HepG2 (cell line): Measurements from ENCODE around the gene NLRC5. TPM values are rescaled to one million over a fixed set of nuclear protein-coding genes. Genes with fewer than 3 reads are reported as not detected.

Experiments used
- AGO1 ChIP-seq: fragments of 200-400 bp; formaldehyde crosslinking; IDR thresholded peaks from 2 replicates; pipeline ENCODE4 v1.6.1; 2017; ENCODE audit warnings: mild to moderate bottlenecking, low read depth, low read length, moderate library complexity; ENCODE audit not compliant: poor library complexity, severe bottlenecking
- ARID3A ChIP-seq: IDR thresholded peaks from 2 replicates; pipeline ENCODE4 v1.6.1; 2012; ENCODE audit warnings: low read depth, low read length, improper control_type of control experiment
- FOSL2 ChIP-seq: sonication (generic); formaldehyde crosslinking; IDR thresholded peaks from 2 replicates; pipeline ENCODE4 v1.4.0; 2020; ENCODE audit warnings: missing genetic modification reagents
- GPBP1L1 ChIP-seq: sonication (generic); formaldehyde crosslinking; IDR thresholded peaks from 2 replicates; pipeline ENCODE4 v1.5.0; 2020; ENCODE audit warnings: mild to moderate bottlenecking, missing genetic modification reagents
- HNF4G ChIP-seq, 2 experiments: sonication (generic) in 1 of 2; formaldehyde crosslinking in 1 of 2; IDR thresholded peaks; 2 replicates each; pipeline versions ENCODE4 v1.4.0 to v1.6.1; 2011 to 2020; ENCODE audit warnings: borderline replicate concordance in 2 of 2, low read depth in 2 of 2, mild to moderate bottlenecking in 2 of 2, low read length in 1 of 2, missing genetic modification reagents in 1 of 2, moderate library complexity in 1 of 2
- PAXIP1 ChIP-seq: sonication (generic); formaldehyde crosslinking; conservative IDR thresholded peaks from 2 replicates; pipeline ENCODE4 v1.4.0; 2020; ENCODE audit warnings: mild to moderate bottlenecking, missing genetic modification reagents, moderate library complexity
- POLR2G ChIP-seq: fragments of 200-400 bp; formaldehyde crosslinking; IDR thresholded peaks from 2 replicates; pipeline ENCODE4 v1.6.1; 2018; ENCODE audit warnings: mild to moderate bottlenecking, low read depth, low read length, moderate library complexity
- PRDM15 ChIP-seq: sonication (generic); formaldehyde crosslinking; IDR thresholded peaks from 2 replicates; pipeline ENCODE4 v1.4.0; 2020; ENCODE audit warnings: missing genetic modification reagents
- RFXAP ChIP-seq: sonication (generic); formaldehyde crosslinking; IDR thresholded peaks from 2 replicates; pipeline ENCODE4 v1.4.0; 2020; ENCODE audit warnings: missing genetic modification reagents, borderline replicate concordance
- SSRP1 ChIP-seq: IDR thresholded peaks from 2 replicates; pipeline ENCODE4 v1.6.1; 2016; ENCODE audit warnings: control low read depth
- TP53 ChIP-seq: sonication (generic); formaldehyde crosslinking; conservative IDR thresholded peaks from 2 replicates; pipeline ENCODE4 v1.4.0; 2020; ENCODE audit warnings: missing genetic modification reagents
- ZFP36L2 ChIP-seq: sonication (generic); formaldehyde crosslinking; IDR thresholded peaks from 2 replicates; pipeline ENCODE4 v1.4.0; 2020; ENCODE audit warnings: missing genetic modification reagents
- ZGPAT ChIP-seq: IDR thresholded peaks from 2 replicates; pipeline ENCODE4 v1.6.1; 2016; ENCODE audit warnings: mild to moderate bottlenecking
- ZKSCAN1 ChIP-seq: fragments of 150-350 bp; IDR thresholded peaks from 2 replicates; pipeline ENCODE4 v1.6.1; 2014; ENCODE audit warnings: low read length
- ZNF597 ChIP-seq: sonication (generic); formaldehyde crosslinking; IDR thresholded peaks from 2 replicates; pipeline ENCODE4 v1.5.0; 2020; ENCODE audit warnings: missing genetic modification reagents
- polyA plus RNA-seq, 8 experiments: library from polyadenylated mRNA; depleted of rRNA in 3 of 8; stranded (reverse) in 7 of 8; unstranded in 1 of 8; fragments of >200 nt; fragmentation: Illumina TruSeq in 4 of 8; extraction: Trizol in 4 of 8; gene quantifications; 2 replicates each; pipeline versions ENCODE4 v1.2.1 to v1.2.3, GENCODE V29; 2011 to 2016; ENCODE audit warnings: low read depth in 4 of 8, missing spikeins in 1 of 8, mixed read lengths in 1 of 8; ENCODE audit not compliant: insufficient read depth in 1 of 8
- total RNA-seq, 5 experiments: library from RNA; depleted of rRNA; stranded (reverse); fragments of >200 nt; fragmentation: Illumina TruSeq; extraction: Trizol; gene quantifications; 2 replicates each; pipeline ENCODE4 v1.2.3, GENCODE V29; 2016; ENCODE audit warnings: low read depth in 1 of 5

Gene NLRC5
- total and polyA plus RNA-seq, 2 of the 13 experiments (the other 11 are each of a cell fraction or from before 2014, with no cell fraction given) = 6.3 to 12.7 TPM

GRCh38 chr16:57020651-57021050 is 31.3 kb downstream of the NLRC5 start (continued):
- no peak for TF ChIP-seq GPBP1L1
- no peak for TF ChIP-seq ZKSCAN1
- no peak for TF ChIP-seq ZFP36L2 (CRISPR knock-in tag)
- no peak for TF ChIP-seq RFXAP (CRISPR knock-in tag)
- TF ChIP-seq ZGPAT (CRISPR knock-in tag) = no peak
- 0 out of 2 replicates have a peak, but pooled peaks have one; percentile 41 for TF ChIP-seq PAXIP1 (CRISPR knock-in tag)
- TF ChIP-seq ZNF597 = no peak
- TF ChIP-seq HNF4G (IDR thresholded peaks at IDR 0.05; ENCODE audit: borderline replicate concordance, low read depth, low read length) = peak; percentile 56; the same call in 1 of the 2 replicates
- no peak; the same call in 1 of the 2 replicates for TF ChIP-seq HNF4G (CRISPR knock-in tag; IDR thresholded peaks at IDR 0.05; ENCODE audit: borderline replicate concordance, low read depth)
- no peak for TF ChIP-seq TP53 (CRISPR knock-in tag)
- TF ChIP-seq PRDM15 (CRISPR knock-in tag) = peak; percentile 83; the same call in 1 of the 2 replicates
- no peak for TF ChIP-seq POLR2G
- no peak for TF ChIP-seq ARID3A
- no peak for TF ChIP-seq AGO1
- TF ChIP-seq FOSL2 (CRISPR knock-in tag) = 0 out of 2 replicates have a peak, but pooled peaks have one; percentile 25
- TF ChIP-seq SSRP1 (CRISPR knock-in tag) = no peak
